Fibroblast of the aortic adventitia (primary cell): ENCODE results near the gene ICAM2. TPM values are rescaled to one million over a fixed set of nuclear protein-coding genes. Genes with fewer than 3 reads are reported as not detected.

Experiments used
- DNase-seq: peaks from one replicate; pipeline ENCODE4 v3.0.0-alpha.2; 2010; ENCODE audit warnings: low read depth
- H3K4me3 ChIP-seq: 2 replicates; pipeline ENCODE4 v1.5.1; 2011; ENCODE audit warnings: low read depth, mild to moderate bottlenecking, control low read depth, low read length, moderate library complexity
- CTCF ChIP-seq: IDR thresholded peaks from 2 replicates; pipeline ENCODE4 v1.5.1; 2011; ENCODE audit warnings: mild to moderate bottlenecking, low read length, control low read depth, inconsistent platforms; ENCODE audit not compliant: insufficient read depth
- total RNA-seq: library from RNA; depleted of rRNA; stranded (reverse); fragments of >200 nt; gene quantifications from 2 replicates; pipeline ENCODE4 v1.2.3, GENCODE V29; 2012; ENCODE audit warnings: low replicate concordance

ICAM2 gene
- total RNA-seq, 1 donor = 2.6 TPM

GRCh38 chr17:63973930-63974593 lies 46.4 kb downstream of the ICAM2 start:
- no peak overlapping the region for H3K4me3 ChIP-seq
- DNase-seq = no peak
- TF ChIP-seq CTCF = no peak

- H3K4me3 ChIP-seq = no peak overlapping the region
- TF ChIP-seq CTCF = no peak
- DNase-seq = no peak
These were observed 47.2 kb downstream of the ICAM2 start for GRCh38 chr17:63973247-63973646.

GRCh38 chr17:63972796-63973195 lies 47.6 kb downstream of the ICAM2 start, which contains the start of gene SCN4A:
SCN4A (minus strand) TSS chr17:63972918; CDS start chr17:63972841, 77 bp downstream.
- no peak for TF ChIP-seq CTCF
- no peak within 1 kb of the TSS for H3K4me3 ChIP-seq
- no peak for DNase-seq

- no peak for TF ChIP-seq CTCF
- no peak for DNase-seq
- no peak overlapping the region for H3K4me3 ChIP-seq
These were observed 51.2 kb downstream of the ICAM2 start for GRCh38 chr17:63969278-63969677.

- no peak for TF ChIP-seq CTCF
- DNase-seq = no peak
- H3K4me3 ChIP-seq = no peak overlapping the region
These were observed 52.5 kb downstream of the ICAM2 start for GRCh38 chr17:63967953-63968352.

- no peak for TF ChIP-seq CTCF
- DNase-seq = no peak
- no peak overlapping the region for H3K4me3 ChIP-seq
These were observed 53.7 kb downstream of the ICAM2 start for GRCh38 chr17:63966646-63967264.

- TF ChIP-seq CTCF = no peak
- H3K4me3 ChIP-seq = no peak overlapping the region
- DNase-seq = no peak
These were observed 57.3 kb downstream of the ICAM2 start for GRCh38 chr17:63963123-63963522.
